Pancreas (tissue), 10 donors: ENCODE data around the gene RTTN. TPM values are rescaled to one million over a fixed set of nuclear protein-coding genes. Genes with fewer than 3 reads are reported as not detected.

Source experiments
- ATAC-seq, 4 donors: fragments of 200-7000 bp; cut with Tn5 transposase; one replicate each; pipeline versions ENCODE4 v1.8.0 to v1.9.1; 2020; ENCODE audit warnings: mild to moderate bottlenecking in 4 of 4, moderate library complexity in 4 of 4
- DNase-seq, 6 donors: peaks; one replicate each; pipeline ENCODE4 v3.0.0-alpha.2; 2020
- FAIRE-seq: peaks from 2 replicates; lab custom pipeline; 2012; peaks lifted over from hg19 to GRCh38; lab: Jason Lieb, UNC
- H3K27ac ChIP-seq, 4 donors: fragments of 200-600 bp; sonication (generic); 1 replicate in 3 of 4; 2 replicates in 1 of 4; pipeline versions ENCODE4 v1.5.0 to v1.8.0; 2020
- H3K27me3 ChIP-seq, 4 donors: fragments of 200-600 bp; one replicate each; pipeline ENCODE4 v1.8.0; 2021
- H3K36me3 ChIP-seq, 3 donors: fragments of 200-600 bp; sonication (generic) in 1 of 3; one replicate each; pipeline versions ENCODE4 v1.5.0 to v1.8.0; 2020 to 2021
- H3K4me1 ChIP-seq, 3 donors: fragments of 200-600 bp; one replicate each; pipeline ENCODE4 v1.8.0; 2021
- H3K4me3 ChIP-seq, 4 donors: fragments of 200-600 bp; sonication (generic) in 2 of 4; one replicate each; pipeline versions ENCODE4 v1.5.0 to v1.8.0; 2020 to 2021
- H3K9me3 ChIP-seq, 4 donors: fragments of 200-600 bp; one replicate each; pipeline ENCODE4 v1.8.0; 2021
- CTCF ChIP-seq, 4 donors: fragments of 200-600 bp; sonication (generic) in 3 of 4; IDR thresholded peaks; one replicate each; pipeline versions ENCODE4 v1.5.0 to v1.8.0; 2021; ENCODE audit warnings: antibody characterized with exemption in 4 of 4
- WGBS, 2 donors: extraction: QIAGEN DNeasy Blood & Tissue Kit; methylation state at CpG; one replicate each; pipeline ENCODE4 v1.1.7; 2013; 5-methylcytosine and 5-hydroxymethylcytosine counted together
- intact Hi-C, 3 donors: fragments of 100-400 bp; cut with DNase I; formaldehyde crosslinking; loops; one replicate each; pipeline versions ENCODE4 v1.11.1 to v1.14.2; 2022
- polyA plus RNA-seq, 2 donors: library from polyadenylated mRNA; stranded (reverse); fragments of 200-250 nt; gene quantifications; one replicate each; pipeline ENCODE4 v1.2.3, GENCODE V29; 2013
- total RNA-seq, 6 donors: library from RNA; stranded (reverse); fragmentation: NEBNext Ultra II Directional in 4 of 6; extraction: Animal tissue kit (Norgen Biotek cat#: 25700) in 4 of 6; gene quantifications; one replicate each; pipeline versions ENCODE4 v1.2.1 to v1.2.4, GENCODE V29; 2021 to 2023
- donor health status: healthy with polysubstance abuse.
- donor health status: DM: no; HTN: no; CAD: no; lungs with moderate emphysema.
- donor health status: DM: no; HTN: no; CAD: no.
- donor health status: control.
- donor health status: control.
- donor health status: Bipolar disorder and iron deficiency.
- donor health status: DM: yes; HTN: yes; CAD: no.
- donor health status: DM: no; HTN: no; CAD: no.
- donor health status: DM: no; HTN: no; CAD: no.
- donor health status: DM: yes; HTN: yes; CAD: no.

Gene RTTN
- total and polyA plus RNA-seq, 8 donors = 2.5 to 7.2 (median 4.5) TPM

- DNase-seq = no peak
Measured at GRCh38 chr18:70149616-70150301, 55.7 kb downstream of the RTTN start.

GRCh38 chr18:70149156-70149555, 56.3 kb downstream of the RTTN start:
- Histone ChIP-seq H3K36me3 (peaks cover 0 to 14% (median 0%) of the 10 kb centered on the region in 3 donors), H3K9me3 (no peaks in the 10 kb centered on the region), H3K4me3 (no peak overlapping the region), H3K27ac (no peak overlapping the region), H3K4me1 (peaks cover 0 to 4% (median 0%) of the 10 kb centered on the region in 3 donors), H3K27me3 (no peaks in the 10 kb centered on the region)
- FAIRE-seq = no peak
- ATAC-seq = no peak
- intact Hi-C loops = no loop called here
- TF ChIP-seq CTCF (IDR thresholded peaks at IDR 0.05) = no peak
- 92 to 95% methylated on average over 2 of the region's 2 CpGs for WGBS, 2 donors
- DNase-seq = no peak

More at GRCh38 chr18:70149616-70150301, 55.7 kb downstream of the RTTN start:
- Histone ChIP-seq H3K27ac (no peak overlapping the region), H3K36me3 (peaks cover 0 to 14% (median 0%) of the 10 kb centered on the region in 3 donors), H3K4me3 (no peak overlapping the region), H3K9me3 (no peaks in the 10 kb centered on the region), H3K27me3 (no peaks in the 10 kb centered on the region), H3K4me1 (peaks cover 0 to 4% (median 0%) of the 10 kb centered on the region in 3 donors)
- ATAC-seq (peak in 2 of 4 donors; percentile 36 to 48), FAIRE-seq (no peak)
- intact Hi-C loops = no loop called here
- WGBS, 2 donors = 55 to 62% methylated on average over 5 of the region's 5 CpGs
- no peak for TF ChIP-seq CTCF (IDR thresholded peaks at IDR 0.05)

- Histone ChIP-seq H3K36me3 (peaks cover 0 to 14% (median 0%) of the 10 kb centered on the region in 3 donors), H3K9me3 (no peaks in the 10 kb centered on the region), H3K4me1 (no peaks in the 10 kb centered on the region), H3K27ac (no peak overlapping the region), H3K4me3 (no peak overlapping the region), H3K27me3 (no peaks in the 10 kb centered on the region)
- 74 to 81% methylated on average over 8 of the region's 8 CpGs for WGBS, 2 donors
- ATAC-seq = no peak
- TF ChIP-seq CTCF (IDR thresholded peaks at IDR 0.05) = no peak
- no peak for DNase-seq
- intact Hi-C loops = no loop called here
- no peak for FAIRE-seq
Measured at GRCh38 chr18:70148039-70148938, 57.2 kb downstream of the RTTN start.

- H3K27ac ChIP-seq = no peak overlapping the region
- no peaks in the 10 kb centered on the region for H3K4me1 ChIP-seq
- intact Hi-C loops = no loop called here
- FAIRE-seq (no peak), DNase-seq (no peak), ATAC-seq (no peak)
- H3K27me3 ChIP-seq = no peaks in the 10 kb centered on the region
- H3K4me3 ChIP-seq = no peak overlapping the region
- H3K36me3 ChIP-seq = peaks cover 0 to 14% (median 0%) of the 10 kb centered on the region in 3 donors
- no peak for TF ChIP-seq CTCF (IDR thresholded peaks at IDR 0.05)
- 65 to 87% methylated on average over 2 of the region's 2 CpGs for WGBS, 2 donors
- no peaks in the 10 kb centered on the region for H3K9me3 ChIP-seq
Measured at GRCh38 chr18:70146174-70146573, 59.3 kb downstream of the RTTN start.
